ENCODE results near the gene TRABD2B. TPM values are rescaled to one million over a fixed set of nuclear protein-coding genes. Genes with fewer than 3 reads are reported as not detected.

Gene TRABD2B
- total RNA-seq, 1 experiment from 2014 or later, result 0.05 TPM

- intact Hi-C loops (cut with micrococcal nuclease), result no loop called here
- Histone ChIP-seq H3K36me3 (ENCODE audit: control insufficient read depth in 1 of 2, insufficient read depth in 2 of 2, low read length in 2 of 2) (no peaks in the 10 kb centered on the region), H3K4me3 (replicated peaks in 1 of 2; ENCODE audit: low read depth in 1 of 2, low read length in 2 of 2) (no peak overlapping the region), H3K4me2 (ENCODE audit: low read length) (no peak overlapping the region), H3K4me1 (ENCODE audit: control insufficient read depth in 1 of 2, insufficient read depth in 2 of 2, low read length in 2 of 2) (peaks cover 0 to 3% of the 10 kb centered on the region in 2 experiments; a peak in 2 of 4 replicates), H3K9ac (ENCODE audit: low read length) (no peak overlapping the region), H3K9me2 (ENCODE audit: insufficient read depth) (no peaks in the 10 kb centered on the region), H3K9me3 (ENCODE audit: control insufficient read depth in 1 of 2, insufficient read depth in 1 of 2, low read depth in 1 of 2, low read length in 2 of 2) (no peaks in the 10 kb centered on the region), H3K27ac (ENCODE audit: low read depth, low read length) (no peak overlapping the region), H3K27me3 (ENCODE audit: insufficient read depth, low read length) (peaks cover 18% of the 10 kb centered on the region; the same call in 1 of the 2 replicates), H3K79me2 (ENCODE audit: insufficient read depth, low read length) (no peaks in the 10 kb centered on the region), H4K20me1 (ENCODE audit: insufficient read depth) (no peaks in the 10 kb centered on the region), H2AFZ (ENCODE audit: low read depth, low read length, poor library complexity, severe bottlenecking) (no peak overlapping the region)
- CTCF ChIA-PET, result no interaction called here
- RAD21 ChIA-PET (ENCODE audit: low non-redundant PET in 1 of 2, low total read pairs in 2 of 2, uncharacterized antibody in 2 of 2, unreplicated experiment in 2 of 2), result no interaction called here
- no peak for DNase-seq (ENCODE audit: low read depth, low spot score)
- ATAC-seq, result no peak
- BruUV-seq (replicated peaks), result no TSS peak
- POLR2A ChIA-PET, result no interaction called here
- TF ChIP-seq EZH2 (IDR thresholded peaks at IDR 0.05) (no peak), ZFX (IDR thresholded peaks at IDR 0.05) (no peak), POLR2AphosphoS5 (IDR thresholded peaks at IDR 0.05; ENCODE audit: low read depth, low read length) (no peak), POLR2A (IDR thresholded peaks at IDR 0.05; ENCODE audit: borderline replicate concordance, extremely low read depth, insufficient read depth, insufficient read length) (no peak), EZH2phosphoT487 (IDR thresholded peaks at IDR 0.05; ENCODE audit: borderline replicate concordance) (no peak), SIN3A (IDR thresholded peaks at IDR 0.05; ENCODE audit: low read depth) (no peak), TCF7L2 (IDR thresholded peaks at IDR 0.05; ENCODE audit: borderline replicate concordance, extremely low read depth, insufficient read depth, insufficient read length) (no peak), ZBTB33 (IDR thresholded peaks at IDR 0.05; ENCODE audit: extremely low read depth, insufficient replicate concordance, low read length) (no peak), EGR1 (IDR thresholded peaks at IDR 0.05; ENCODE audit: low read depth) (no peak), CTCF (IDR thresholded peaks at IDR 0.05 in 2 of 3, conservative IDR thresholded peaks at IDR 0.05 in 1 of 3; ENCODE audit: borderline replicate concordance in 1 of 3, insufficient read depth in 1 of 3, low read depth in 2 of 3, low read length in 2 of 3) (no peak), JUND (IDR thresholded peaks at IDR 0.05) (no peak), SRF (IDR thresholded peaks at IDR 0.05; ENCODE audit: low read depth) (no peak), ELF1 (IDR thresholded peaks at IDR 0.05; ENCODE audit: borderline replicate concordance, low read depth) (no peak), SP1 (IDR thresholded peaks at IDR 0.05; ENCODE audit: low read depth) (no peak), CBX3 (IDR thresholded peaks at IDR 0.05; ENCODE audit: low read depth) (no peak), ZNF274 (IDR thresholded peaks at IDR 0.05; ENCODE audit: low read depth, low read length) (no peak), ATF3 (IDR thresholded peaks at IDR 0.05) (no peak), YY1 (IDR thresholded peaks at IDR 0.05; ENCODE audit: extremely low read depth, insufficient replicate concordance, low read depth, low read length) (no peak)
Observed at GRCh38 chr1:48001696-48002095, 4.5 kb upstream of the TRABD2B start.

Measured in HCT116 (cell line).